GM12878 (cell line): Measurements from ENCODE around the gene CUEDC1. TPM values are rescaled to one million over a fixed set of nuclear protein-coding genes. Genes with fewer than 3 reads are reported as not detected.
A peak's percentile ranks its signal among the peaks of the same experiment; 100 is the strongest.

ENCODE experiments used
- ATAC-seq: fragments of 200-7000 bp; cut with Tn5 transposase; 3 replicates; pipeline ENCODE4 v1.9.1; 2020; ENCODE audit warnings: mild to moderate bottlenecking, moderate library complexity
- BruUV-seq: library from RNA; stranded (reverse); fragments of 400-500 nt; replicated peaks from 2 replicates; lab custom pipeline; 2021; lab: Mats Ljungman, UMichigan
- CTCF ChIA-PET: fragments of 300-600 bp; sonication (Branson Sonifier 250); formaldehyde crosslinking; extraction: SDS; loops from one replicate; lab custom pipeline; 2021; ENCODE audit warnings: inconsistent platforms; lab: Yijun Ruan, JAX
- POLR2A ChIA-PET: fragments of 350-600 bp; formaldehyde crosslinking; extraction: SDS; loops from one replicate; lab custom pipeline; 2021; ENCODE audit warnings: inconsistent platforms; lab: Charles Lee
- RAD21 ChIA-PET: fragments of 300-600 bp; sonication (Branson Sonifier 250); formaldehyde crosslinking; loops from one replicate; lab custom pipeline; 2023; ENCODE audit warnings: antibody characterized with exemption; ENCODE audit not compliant: unreplicated experiment; lab: Charles Lee
- SMC1A ChIA-PET: fragments of 300-600 bp; sonication (Branson Sonifier 250); formaldehyde crosslinking; loops from one replicate; lab custom pipeline; 2023; ENCODE audit not compliant: unreplicated experiment, uncharacterized antibody; lab: Charles Lee
- DNase-seq: peaks from one replicate; pipeline ENCODE4 v3.0.0-alpha.2; 2011; ENCODE audit warnings: low read depth, low spot score
- FAIRE-seq: peaks from 3 replicates; lab custom pipeline; 2011; peaks lifted over from hg19 to GRCh38; lab: Jason Lieb, UNC
- H2AFZ ChIP-seq: 2 replicates; pipeline ENCODE4 v1.6.0; 2011; ENCODE audit warnings: low read depth, low read length, control low read depth; ENCODE audit not compliant: control insufficient read depth
- H3K27ac ChIP-seq: 2 replicates; pipeline ENCODE4 v1.5.1; 2011; ENCODE audit warnings: control low read depth; ENCODE audit not compliant: control insufficient read depth, insufficient read depth
- H3K27me3 ChIP-seq, 2 experiments: replicated peaks in 1 of 2; 2 replicates each; pipeline versions ENCODE4 v1.6.0 to v1.6.1; 2011; ENCODE audit warnings: low read length in 1 of 2; ENCODE audit not compliant: control insufficient read depth in 2 of 2, insufficient read depth in 2 of 2
- H3K36me3 ChIP-seq, 2 experiments: 2 replicates each; pipeline ENCODE4 v1.5.1; 2011; ENCODE audit warnings: low read length in 1 of 2; ENCODE audit not compliant: control insufficient read depth in 2 of 2, insufficient read depth in 2 of 2
- H3K4me1 ChIP-seq: 2 replicates; pipeline ENCODE4 v1.6.1; 2011; ENCODE audit warnings: mild to moderate bottlenecking, low read length, moderate library complexity, mixed read lengths; ENCODE audit not compliant: control insufficient read depth, insufficient read depth
- H3K4me2 ChIP-seq: 2 replicates; pipeline ENCODE4 v1.6.0; 2011; ENCODE audit warnings: control low read depth; ENCODE audit not compliant: control insufficient read depth, insufficient read depth
- H3K4me3 ChIP-seq: fragments of 200-600 bp; sonication (generic); 2 replicates; pipeline ENCODE4 v1.5.1; 2016
- H3K79me2 ChIP-seq: 2 replicates; pipeline ENCODE4 v1.6.0; 2011; ENCODE audit warnings: low read length; ENCODE audit not compliant: control insufficient read depth, insufficient read depth
- H3K9ac ChIP-seq: 2 replicates; pipeline ENCODE4 v1.8.0; 2011; ENCODE audit warnings: low read length, control low read depth, mixed read lengths; ENCODE audit not compliant: control insufficient read depth, insufficient read depth
- H3K9me3 ChIP-seq: replicated peaks from 3 replicates; pipeline ENCODE4 v1.5.1; 2011; ENCODE audit warnings: mild to moderate bottlenecking, low read length; ENCODE audit not compliant: control insufficient read depth, insufficient read depth
- H4K20me1 ChIP-seq: 2 replicates; pipeline ENCODE4 v1.6.0; 2011; ENCODE audit not compliant: control insufficient read depth, insufficient read depth
- CREB1 ChIP-seq: IDR thresholded peaks from 2 replicates; pipeline ENCODE4 v1.6.1; 2012; ENCODE audit warnings: low read depth, mild to moderate bottlenecking, inconsistent platforms
- EGR1 ChIP-seq, 2 experiments: IDR thresholded peaks; 1 replicate in 1 of 2; 2 replicates in 1 of 2; pipeline ENCODE4 v1.6.1; 2011 to 2012; ENCODE audit warnings: low read depth in 2 of 2, low read length in 2 of 2, borderline replicate concordance in 1 of 2, mild to moderate bottlenecking in 1 of 2, moderate library complexity in 1 of 2
- KAT2A ChIP-seq: conservative IDR thresholded peaks from 2 replicates; pipeline ENCODE4 v1.6.1; 2011; ENCODE audit warnings: low read depth, low read length; ENCODE audit not compliant: control insufficient read depth
- MXI1 ChIP-seq: fragments of 150-350 bp; IDR thresholded peaks from 2 replicates; pipeline ENCODE4 v1.6.1; 2011; ENCODE audit warnings: low read depth, mild to moderate bottlenecking, inconsistent platforms, low read length, improper control_type of control experiment
- RB1 ChIP-seq: fragments of 450-650 bp; formaldehyde crosslinking; IDR thresholded peaks from 2 replicates; pipeline ENCODE4 v1.6.1; 2017; ENCODE audit warnings: mild to moderate bottlenecking, borderline replicate concordance
- SREBF1 ChIP-seq: IDR thresholded peaks from 2 replicates; pipeline ENCODE4 v1.6.1; 2012; ENCODE audit warnings: mild to moderate bottlenecking, low read length
- ZNF207 ChIP-seq: fragments of 450-650 bp; IDR thresholded peaks from 2 replicates; pipeline ENCODE4 v1.6.1; 2014; ENCODE audit warnings: antibody characterized with exemption, mild to moderate bottlenecking, borderline replicate concordance
- ZNF24 ChIP-seq: fragments of 450-650 bp; IDR thresholded peaks from 2 replicates; pipeline ENCODE4 v1.6.1; 2017; ENCODE audit warnings: antibody characterized with exemption, mild to moderate bottlenecking
- WGBS: methylation state at CpG from one replicate; pipeline ENCODE4 v1.1.6; 2016; ENCODE audit warnings: low lambda C conversion rate; ENCODE audit not compliant: insufficient replicate concordance, insufficient coverage; ENCODE audit errors: missing lambda C conversion rate; 5-methylcytosine and 5-hydroxymethylcytosine counted together
- in situ Hi-C: fragments of 300-500 bp; cut with MboI; formaldehyde crosslinking; loops from 9 replicates; pipeline ENCODE4 v1.14.3; 2018; ENCODE audit warnings: mixed read lengths
- intact Hi-C: fragments of 100-400 bp; cut with micrococcal nuclease; formaldehyde crosslinking; loops from one replicate; pipeline ENCODE4 v1.14.2; 2022; ENCODE audit not compliant: unreplicated experiment
- polyA plus RNA-seq, 11 experiments: library from polyadenylated mRNA; depleted of rRNA in 4 of 11; unstranded in 6 of 11; stranded (reverse) in 5 of 11; fragments of >200 nt; fragmentation: Nextera tagmentation in 4 of 11; fragmentation: Illumina TruSeq in 1 of 11; extraction: Ambion mirVana in 4 of 11; extraction: Trizol in 1 of 11; gene quantifications; 1 replicate in 1 of 11; 2 replicates in 10 of 11; pipeline versions ENCODE4 v1.2.1 to v1.2.3, GENCODE V29; 2011 to 2016; ENCODE audit warnings: inconsistent platforms in 2 of 11, missing spikeins in 2 of 11, low read depth in 1 of 11
- total RNA-seq, 4 experiments: library from RNA; depleted of rRNA in 3 of 4; stranded (reverse); fragments of >200 nt in 3 of 4; fragmentation: Illumina TruSeq in 1 of 4; extraction: Trizol in 1 of 4; gene quantifications; 2 replicates each; pipeline versions ENCODE4 v1.2.1 to v1.2.3, GENCODE V29; 2013 to 2021
- TF ChIP-seq, protein P1 (sequence below): IDR thresholded peaks from 2 replicates; pipeline ENCODE4 v1.6.1; 2012; ENCODE audit warnings: low read length, inconsistent platforms
- TF ChIP-seq, protein P2 (sequence below): IDR thresholded peaks from 2 replicates; pipeline ENCODE4 v1.6.1; 2011; ENCODE audit warnings: borderline replicate concordance, low read depth, mild to moderate bottlenecking, moderate library complexity, low read length; ENCODE audit not compliant: insufficient read depth, poor library complexity, severe bottlenecking
- TF ChIP-seq, protein P3 (sequence below): fragments of 450-650 bp; IDR thresholded peaks from 2 replicates; pipeline ENCODE4 v1.6.1; 2018; ENCODE audit warnings: borderline replicate concordance, mild to moderate bottlenecking; ENCODE audit not compliant: partially characterized antibody

The CUEDC1 gene
- total and polyA plus RNA-seq, 10 of the 15 experiments (the other 5 are each of a cell fraction or from before 2014, with no cell fraction given) = 0.24 to 7.4 (median 1.8) TPM

DNA sequence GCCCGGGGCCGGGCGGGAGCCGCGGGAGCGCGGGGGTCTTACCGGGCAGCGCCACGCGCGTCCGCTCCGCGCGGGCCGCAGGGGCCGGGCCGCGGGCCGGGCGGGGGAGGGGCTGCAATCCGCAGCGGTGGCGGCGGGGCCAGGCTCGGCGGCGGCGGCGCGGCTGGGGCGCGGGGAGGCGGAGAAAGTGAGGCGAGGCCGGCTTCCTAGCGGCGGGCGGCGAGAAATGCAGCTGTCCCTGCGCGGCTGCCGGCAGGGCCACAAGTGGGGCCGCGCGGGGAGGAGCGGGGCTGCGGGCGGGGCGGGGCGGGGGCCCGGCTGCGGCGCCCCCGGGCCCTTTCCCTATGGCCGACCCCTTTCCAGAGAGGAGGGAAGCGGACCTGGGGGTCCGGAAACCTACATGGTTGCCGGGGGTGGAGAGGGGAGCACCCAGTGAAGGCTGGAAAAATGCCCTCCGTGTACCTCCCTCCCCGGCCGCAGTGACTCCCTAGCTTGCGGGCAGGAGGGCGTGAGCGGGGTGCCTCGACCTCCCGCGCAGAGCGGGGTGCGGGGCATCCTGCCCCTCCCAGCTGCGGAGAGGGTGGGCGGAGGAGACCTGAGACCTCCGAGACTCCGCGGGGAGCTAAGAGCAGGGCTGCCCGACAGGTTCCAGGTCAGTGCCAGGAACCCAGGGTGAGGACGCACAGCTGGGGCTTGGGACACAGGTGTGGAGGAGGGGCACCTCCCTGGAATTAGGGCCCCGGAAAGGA, at the start of gene CUEDC1 (continued):
- no peak for TF ChIP-seq KAT2A

DNA sequence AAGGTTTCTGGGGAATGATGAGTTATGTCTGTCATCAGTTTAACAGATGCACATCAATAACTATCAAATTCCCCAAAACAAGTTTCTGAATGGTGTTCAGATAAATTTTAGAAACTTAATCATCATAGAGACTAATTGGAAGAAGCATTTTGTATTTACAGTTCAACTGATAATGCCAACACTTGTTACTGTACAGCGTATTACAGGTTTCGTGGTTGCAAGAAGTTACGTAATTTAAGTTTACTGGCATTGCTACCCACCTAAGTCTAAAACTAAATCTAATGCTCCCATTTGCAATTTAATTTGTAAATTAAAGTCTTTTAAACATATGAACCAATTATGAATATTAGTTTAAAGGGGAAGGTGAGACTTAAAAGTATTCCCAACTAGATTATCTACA, 48.8 kb upstream of the CUEDC1 start:
- no TSS peak for BruUV-seq
- no peak for FAIRE-seq
- ChIA-PET SMC1A (no interaction called here), POLR2A (no interaction called here), CTCF (interaction anchor here (6.3 to 19.6 kb wide), 3 partner anchors 102 to 148 kb away, joined by 92 to 708 read pairs (median 134); partner anchors contain the start of gene MRPS23), RAD21 (no interaction called here)
- Histone ChIP-seq H3K27me3 (no peaks in the 10 kb centered on the region), H3K4me1 (peaks cover 12% of the 10 kb centered on the region; the same call in 1 of the 2 replicates), H3K9ac (no peak overlapping the region; the same call in 1 of the 2 replicates), H3K4me2 (peak overlapping the region; percentile 75), H3K36me3 (peaks cover 1 to 32% of the 10 kb centered on the region in 2 experiments; a peak in 3 of 4 replicates), H3K9me3 (no peaks in the 10 kb centered on the region), H3K27ac (no peak overlapping the region), H3K4me3 (peak overlapping the region; percentile 98)
- in situ Hi-C loops = no loop called here
- DNase-seq = no peak
- ATAC-seq = no peak
- WGBS = 95% methylated on average over 3 of the region's 3 CpGs
- TF ChIP-seq CREB1 (no peak), ZNF207 (no peak), ZNF24 (no peak), RB1 (no peak), MXI1 (no peak), EGR1 (IDR thresholded peaks at IDR 0.05; ENCODE audit: borderline replicate concordance in 1 of 2, low read depth in 2 of 2, low read length in 2 of 2) (no peak), SREBF1 (no peak)
- TF ChIP-seq, protein P1, sequence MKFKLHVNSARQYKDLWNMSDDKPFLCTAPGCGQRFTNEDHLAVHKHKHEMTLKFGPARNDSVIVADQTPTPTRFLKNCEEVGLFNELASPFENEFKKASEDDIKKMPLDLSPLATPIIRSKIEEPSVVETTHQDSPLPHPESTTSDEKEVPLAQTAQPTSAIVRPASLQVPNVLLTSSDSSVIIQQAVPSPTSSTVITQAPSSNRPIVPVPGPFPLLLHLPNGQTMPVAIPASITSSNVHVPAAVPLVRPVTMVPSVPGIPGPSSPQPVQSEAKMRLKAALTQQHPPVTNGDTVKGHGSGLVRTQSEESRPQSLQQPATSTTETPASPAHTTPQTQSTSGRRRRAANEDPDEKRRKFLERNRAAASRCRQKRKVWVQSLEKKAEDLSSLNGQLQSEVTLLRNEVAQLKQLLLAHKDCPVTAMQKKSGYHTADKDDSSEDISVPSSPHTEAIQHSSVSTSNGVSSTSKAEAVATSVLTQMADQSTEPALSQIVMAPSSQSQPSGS = no peak
- TF ChIP-seq, protein P2, sequence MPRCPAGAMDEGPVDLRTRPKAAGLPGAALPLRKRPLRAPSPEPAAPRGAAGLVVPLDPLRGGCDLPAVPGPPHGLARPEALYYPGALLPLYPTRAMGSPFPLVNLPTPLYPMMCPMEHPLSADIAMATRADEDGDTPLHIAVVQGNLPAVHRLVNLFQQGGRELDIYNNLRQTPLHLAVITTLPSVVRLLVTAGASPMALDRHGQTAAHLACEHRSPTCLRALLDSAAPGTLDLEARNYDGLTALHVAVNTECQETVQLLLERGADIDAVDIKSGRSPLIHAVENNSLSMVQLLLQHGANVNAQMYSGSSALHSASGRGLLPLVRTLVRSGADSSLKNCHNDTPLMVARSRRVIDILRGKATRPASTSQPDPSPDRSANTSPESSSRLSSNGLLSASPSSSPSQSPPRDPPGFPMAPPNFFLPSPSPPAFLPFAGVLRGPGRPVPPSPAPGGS = no peak
- TF ChIP-seq, protein P3, sequence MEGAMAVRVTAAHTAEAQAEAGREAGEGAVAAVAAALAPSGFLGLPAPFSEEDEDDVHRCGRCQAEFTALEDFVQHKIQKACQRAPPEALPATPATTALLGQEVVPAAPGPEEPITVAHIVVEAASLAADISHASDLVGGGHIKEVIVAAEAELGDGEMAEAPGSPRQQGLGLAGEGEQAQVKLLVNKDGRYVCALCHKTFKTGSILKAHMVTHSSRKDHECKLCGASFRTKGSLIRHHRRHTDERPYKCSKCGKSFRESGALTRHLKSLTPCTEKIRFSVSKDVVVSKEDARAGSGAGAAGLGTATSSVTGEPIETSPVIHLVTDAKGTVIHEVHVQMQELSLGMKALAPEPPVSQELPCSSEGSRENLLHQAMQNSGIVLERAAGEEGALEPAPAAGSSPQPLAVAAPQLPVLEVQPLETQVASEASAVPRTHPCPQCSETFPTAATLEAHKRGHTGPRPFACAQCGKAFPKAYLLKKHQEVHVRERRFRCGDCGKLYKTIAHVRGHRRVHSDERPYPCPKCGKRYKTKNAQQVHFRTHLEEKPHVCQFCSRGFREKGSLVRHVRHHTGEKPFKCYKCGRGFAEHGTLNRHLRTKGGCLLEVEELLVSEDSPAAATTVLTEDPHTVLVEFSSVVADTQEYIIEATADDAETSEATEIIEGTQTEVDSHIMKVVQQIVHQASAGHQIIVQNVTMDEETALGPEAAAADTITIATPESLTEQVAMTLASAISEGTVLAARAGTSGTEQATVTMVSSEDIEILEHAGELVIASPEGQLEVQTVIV = no peak
- TF ChIP-seq, all 136 proteins: peak for 0
- intact Hi-C loops = no loop called here
- no peak overlapping the region for H2AFZ ChIP-seq
- H3K79me2 ChIP-seq = peaks cover 64% of the 10 kb centered on the region
- peaks cover 2% of the 10 kb centered on the region; the same call in 1 of the 2 replicates for H4K20me1 ChIP-seq
